ENCODE measurements around the gene CPPED1. TPM values are rescaled to one million over a fixed set of nuclear protein-coding genes. Genes with fewer than 3 reads are reported as not detected.

CPPED1 gene
- total RNA-seq, 1 experiment from 2014 or later = 8.1 TPM

- intact Hi-C loops (cut with micrococcal nuclease) = no loop called here
- ChIA-PET POLR2A (no interaction called here), RAD21 (ENCODE audit: low non-redundant PET in 1 of 2, low total read pairs in 2 of 2, uncharacterized antibody in 2 of 2, unreplicated experiment in 2 of 2) (interaction anchor here in 1 of 2 experiments (0.6 kb wide), 1 partner anchor 278 kb away, joined by 5 read pairs; no protein-coding TSS in a partner anchor), CTCF (no interaction called here)
- Histone ChIP-seq H3K4me2 (ENCODE audit: low read length) (no peak overlapping the region), H3K9ac (ENCODE audit: low read length) (no peak overlapping the region), H3K9me3 (ENCODE audit: control insufficient read depth in 1 of 2, insufficient read depth in 1 of 2, low read depth in 1 of 2, low read length in 2 of 2) (no peaks in the 10 kb centered on the region), H3K79me2 (ENCODE audit: insufficient read depth, low read length) (no peaks in the 10 kb centered on the region), H3K9me2 (ENCODE audit: insufficient read depth) (no peaks in the 10 kb centered on the region), H3K27ac (ENCODE audit: low read depth, low read length) (no peak overlapping the region), H3K36me3 (ENCODE audit: control insufficient read depth in 1 of 2, insufficient read depth in 2 of 2, low read length in 2 of 2) (no peaks in the 10 kb centered on the region), H3K4me1 (ENCODE audit: control insufficient read depth in 1 of 2, insufficient read depth in 2 of 2, low read length in 2 of 2) (peaks cover 24 to 39% of the 10 kb centered on the region in 2 experiments), H3K27me3 (ENCODE audit: insufficient read depth, low read length) (0 out of 2 replicates have a peak, but pooled peaks cover 3% of the 10 kb centered on the region), H3K4me3 (replicated peaks in 1 of 2; ENCODE audit: low read depth in 1 of 2, low read length in 2 of 2) (no peak overlapping the region), H2AFZ (ENCODE audit: low read depth, low read length, poor library complexity, severe bottlenecking) (no peak overlapping the region), H4K20me1 (ENCODE audit: insufficient read depth) (no peaks in the 10 kb centered on the region)
- no TSS peak for BruUV-seq (replicated peaks)
- no peak for DNase-seq (ENCODE audit: low read depth, low spot score)
- no peak for ATAC-seq
- TF ChIP-seq ATF3 (IDR thresholded peaks at IDR 0.05) = no peak
- TF ChIP-seq POLR2AphosphoS5 (IDR thresholded peaks at IDR 0.05; ENCODE audit: low read depth, low read length) = no peak
- no peak for TF ChIP-seq EZH2phosphoT487 (IDR thresholded peaks at IDR 0.05; ENCODE audit: borderline replicate concordance)
- TF ChIP-seq EZH2 (IDR thresholded peaks at IDR 0.05) = no peak
- no peak for TF ChIP-seq REST (IDR thresholded peaks at IDR 0.05; ENCODE audit: low read depth)
- TF ChIP-seq CTCF (IDR thresholded peaks at IDR 0.05 in 2 of 3, conservative IDR thresholded peaks at IDR 0.05 in 1 of 3; ENCODE audit: borderline replicate concordance in 1 of 3, insufficient read depth in 1 of 3, low read depth in 2 of 3, low read length in 2 of 3) = no peak
- no peak for TF ChIP-seq ZFX (IDR thresholded peaks at IDR 0.05)
- TF ChIP-seq YY1 (IDR thresholded peaks at IDR 0.05; ENCODE audit: extremely low read depth, insufficient replicate concordance, low read depth, low read length) = no peak
- TF ChIP-seq FOSL1 (IDR thresholded peaks at IDR 0.05; ENCODE audit: low read depth) = no peak
These were observed 186.3 kb downstream of the CPPED1 start for GRCh38 chr16:12617401-12617819.
